Measurements from ENCODE around the gene SYNPR. TPM values are rescaled to one million over a fixed set of nuclear protein-coding genes. Genes with fewer than 3 reads are reported as not detected.

The SYNPR gene
- total RNA-seq, 1 experiment from 2014 or later = 0.17 TPM

DNA sequence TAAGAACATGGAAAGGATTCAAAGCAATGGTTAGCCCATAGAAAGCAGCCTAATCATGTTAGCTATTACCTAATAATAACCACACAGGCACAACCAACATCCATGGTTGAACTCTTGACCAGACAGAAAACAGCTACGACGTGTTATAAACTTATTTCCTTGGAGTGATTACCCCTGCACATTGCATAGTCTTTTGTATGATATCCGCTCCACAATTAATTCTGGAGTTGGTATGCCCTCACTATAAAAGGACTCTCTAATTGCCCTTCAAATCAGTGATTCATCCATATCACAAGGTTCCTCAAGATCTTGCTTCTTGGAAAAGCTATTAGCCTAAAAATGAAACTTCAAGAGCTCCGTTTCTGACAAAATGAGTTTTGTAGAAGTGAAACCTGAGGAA is 117.9 kb downstream of the SYNPR start:
- no peak overlapping the region for H3K27ac ChIP-seq (ENCODE audit: insufficient read length, low read depth, low read length)

More for the DNA sequence above, 117.9 kb downstream of the SYNPR start:
- Histone ChIP-seq H2AFZ (ENCODE audit: low read length) (no peak overlapping the region), H3K9ac (ENCODE audit: extremely low read depth, insufficient read length, low read length) (no peak overlapping the region), H4K91ac (ENCODE audit: insufficient read length, low read depth, low read length) (no peak overlapping the region), H2BK12ac (ENCODE audit: insufficient read length, low read depth, low read length) (no peak overlapping the region), H2AK5ac (ENCODE audit: insufficient read length, low read length) (no peak overlapping the region), H3K56ac (ENCODE audit: insufficient read length, low read depth, low read length) (no peak overlapping the region), H4K20me1 (ENCODE audit: control insufficient read depth, insufficient read depth, insufficient read length) (no peaks in the 10 kb centered on the region), H3K79me2 (ENCODE audit: insufficient read depth, low read length) (no peaks in the 10 kb centered on the region), H3K27me3 (ENCODE audit: insufficient read depth, low read length) (no peaks in the 10 kb centered on the region), H3K4me2 (ENCODE audit: insufficient read depth, insufficient read length, low read length) (no peak overlapping the region), H2BK20ac (ENCODE audit: low read depth, low read length, poor library complexity, severe bottlenecking) (no peak overlapping the region), H3K23ac (ENCODE audit: insufficient read length, low read depth, low read length) (no peak overlapping the region), H2BK15ac (ENCODE audit: low read depth, low read length) (no peak overlapping the region), H3K18ac (ENCODE audit: insufficient read length, low read depth, low read length) (no peak overlapping the region), H4K8ac (replicated peaks; ENCODE audit: insufficient read length, low read depth, low read length) (no peak overlapping the region), H3T11ph (ENCODE audit: low read length) (no peak overlapping the region), H4K5ac (ENCODE audit: insufficient read length, low read depth, low read length) (no peak overlapping the region), H3K23me2 (ENCODE audit: insufficient read length, low read depth, low read length, poor library complexity, severe bottlenecking) (no peaks in the 10 kb centered on the region), H3K4ac (ENCODE audit: low read depth, low read length) (no peak overlapping the region), H3K79me1 (ENCODE audit: insufficient read depth, low read depth, low read length, poor library complexity, severe bottlenecking) (no peaks in the 10 kb centered on the region), H3K14ac (ENCODE audit: insufficient read depth, low read length) (no peak overlapping the region), H2BK120ac (ENCODE audit: low read depth, low read length, poor library complexity, severe bottlenecking) (no peak overlapping the region), H3K4me1 (ENCODE audit: insufficient read depth, low read length) (no peaks in the 10 kb centered on the region; the same call in 1 of the 2 replicates), H3K9me3 (ENCODE audit: control insufficient read depth, low read depth, low read length) (no peaks in the 10 kb centered on the region), H2BK5ac (ENCODE audit: insufficient read length, low read length) (no peak overlapping the region)
- no peak for DNase-seq
- TF ChIP-seq, protein P1, sequence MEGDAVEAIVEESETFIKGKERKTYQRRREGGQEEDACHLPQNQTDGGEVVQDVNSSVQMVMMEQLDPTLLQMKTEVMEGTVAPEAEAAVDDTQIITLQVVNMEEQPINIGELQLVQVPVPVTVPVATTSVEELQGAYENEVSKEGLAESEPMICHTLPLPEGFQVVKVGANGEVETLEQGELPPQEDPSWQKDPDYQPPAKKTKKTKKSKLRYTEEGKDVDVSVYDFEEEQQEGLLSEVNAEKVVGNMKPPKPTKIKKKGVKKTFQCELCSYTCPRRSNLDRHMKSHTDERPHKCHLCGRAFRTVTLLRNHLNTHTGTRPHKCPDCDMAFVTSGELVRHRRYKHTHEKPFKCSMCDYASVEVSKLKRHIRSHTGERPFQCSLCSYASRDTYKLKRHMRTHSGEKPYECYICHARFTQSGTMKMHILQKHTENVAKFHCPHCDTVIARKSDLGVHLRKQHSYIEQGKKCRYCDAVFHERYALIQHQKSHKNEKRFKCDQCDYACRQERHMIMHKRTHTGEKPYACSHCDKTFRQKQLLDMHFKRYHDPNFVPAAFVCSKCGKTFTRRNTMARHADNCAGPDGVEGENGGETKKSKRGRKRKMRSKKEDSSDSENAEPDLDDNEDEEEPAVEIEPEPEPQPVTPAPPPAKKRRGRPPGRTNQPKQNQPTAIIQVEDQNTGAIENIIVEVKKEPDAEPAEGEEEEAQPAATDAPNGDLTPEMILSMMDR (conservative IDR thresholded peaks at IDR 0.05) = no peak
- H3K27ac Mint-ChIP-seq = no peak overlapping the region
- WGBS (ENCODE audit: extremely low coverage, insufficient read length, low lambda C conversion rate) = no CpG with 5 or more reads among the region's 4 CpGs
- H3K27me3 Mint-ChIP-seq (ENCODE audit: low read depth) = peaks cover 3% of the 10 kb centered on the region; the same call in 1 of the 2 replicates
- H3K36me3 Mint-ChIP-seq (ENCODE audit: insufficient read depth in 1 of 3, low read depth in 3 of 3) = no peaks in the 10 kb centered on the region
- no peaks in the 10 kb centered on the region; a peak in 1 of 5 replicates for H3K9me3 Mint-ChIP-seq
- H3K4me1 Mint-ChIP-seq = peaks cover 5% of the 10 kb centered on the region in 2 experiments; a peak in 3 of 4 replicates
- H3K4me3 Mint-ChIP-seq = no peak overlapping the region

Data from H9 (cell line).